Hepatic stellate cell (primary cell): Measurements from ENCODE around the gene ZDHHC22.
A peak's percentile ranks its signal among the peaks of the same experiment; 100 is the strongest.
"Not testable (repeated sequence)": the region's sequence is repeated elsewhere in the genome, so short reads cannot be mapped to it uniquely, and the experiment has no call there.

ENCODE experiments used
- DNase-seq: peaks from one replicate; pipeline ENCODE4 v3.0.0; 2011; ENCODE audit warnings: low spot score

Gene ZDHHC22, protein sequence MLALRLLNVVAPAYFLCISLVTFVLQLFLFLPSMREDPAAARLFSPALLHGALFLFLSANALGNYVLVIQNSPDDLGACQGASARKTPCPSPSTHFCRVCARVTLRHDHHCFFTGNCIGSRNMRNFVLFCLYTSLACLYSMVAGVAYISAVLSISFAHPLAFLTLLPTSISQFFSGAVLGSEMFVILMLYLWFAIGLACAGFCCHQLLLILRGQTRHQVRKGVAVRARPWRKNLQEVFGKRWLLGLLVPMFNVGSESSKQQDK

DNA sequence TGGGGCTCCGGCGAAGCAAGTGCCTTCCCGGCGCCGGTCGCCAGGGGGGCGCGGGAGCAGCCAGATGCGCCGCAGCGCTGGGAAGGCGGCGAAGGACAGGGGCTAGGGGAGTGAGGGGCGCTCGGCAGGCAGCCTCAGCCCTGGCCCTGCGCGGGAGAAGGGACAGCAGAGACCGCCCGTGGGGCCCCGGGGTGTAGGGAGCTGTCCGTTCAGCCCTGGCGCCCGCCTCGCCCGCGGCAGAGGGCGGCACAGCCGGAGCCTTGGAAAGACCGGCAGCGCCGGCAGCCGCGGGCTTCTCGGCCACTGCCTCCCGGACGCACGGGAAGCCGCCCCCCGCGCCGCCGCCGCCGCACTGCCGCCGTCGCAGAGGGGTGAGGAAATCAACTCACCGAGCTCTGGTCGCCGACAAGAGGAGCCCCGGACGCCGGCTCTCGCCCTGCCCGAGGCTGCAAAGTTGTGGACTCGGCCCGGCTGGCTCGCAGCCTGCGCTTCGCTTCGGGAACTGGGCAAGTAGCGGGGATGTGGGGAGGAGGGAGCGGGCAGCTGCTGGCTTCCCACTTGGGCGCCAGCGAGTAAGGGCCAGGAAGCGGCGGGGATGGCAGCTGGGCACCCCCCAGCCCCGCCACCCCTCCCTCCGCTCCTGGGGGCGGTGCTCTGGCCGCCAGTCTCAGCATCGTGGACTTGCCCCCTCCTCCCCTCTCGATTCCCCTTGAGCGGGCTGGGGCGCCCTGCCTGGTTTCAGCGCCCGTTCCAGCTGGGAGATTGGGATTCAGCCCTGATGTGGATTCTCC, at the start of gene ZDHHC22:
Gene ZDHHC22 (minus strand): TSS at position 578 of the 791 bp plus-strand sequence. CDS start 2,053 bp downstream, outside the sequence.
- peak; percentile 56 for DNase-seq

DNA sequence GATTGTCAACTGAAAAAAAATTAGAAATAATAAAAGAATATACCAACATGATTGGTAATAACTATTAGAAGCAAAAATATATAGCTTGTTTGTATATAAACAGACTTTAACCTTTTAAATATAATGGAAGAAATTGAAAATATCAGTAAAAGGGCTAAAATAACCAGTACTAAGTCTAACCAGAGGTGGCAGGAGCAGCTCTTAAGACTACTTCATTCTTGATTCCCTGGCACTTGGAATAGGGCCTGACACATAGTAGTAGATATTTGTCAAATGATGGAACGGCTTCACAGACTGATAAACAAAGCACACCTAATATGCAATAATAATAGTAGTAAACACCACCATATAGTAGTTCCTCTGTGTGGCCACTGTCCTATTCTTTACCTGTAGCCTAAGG, 49.4 kb upstream of the ZDHHC22 start:
- no peak for DNase-seq

DNA sequence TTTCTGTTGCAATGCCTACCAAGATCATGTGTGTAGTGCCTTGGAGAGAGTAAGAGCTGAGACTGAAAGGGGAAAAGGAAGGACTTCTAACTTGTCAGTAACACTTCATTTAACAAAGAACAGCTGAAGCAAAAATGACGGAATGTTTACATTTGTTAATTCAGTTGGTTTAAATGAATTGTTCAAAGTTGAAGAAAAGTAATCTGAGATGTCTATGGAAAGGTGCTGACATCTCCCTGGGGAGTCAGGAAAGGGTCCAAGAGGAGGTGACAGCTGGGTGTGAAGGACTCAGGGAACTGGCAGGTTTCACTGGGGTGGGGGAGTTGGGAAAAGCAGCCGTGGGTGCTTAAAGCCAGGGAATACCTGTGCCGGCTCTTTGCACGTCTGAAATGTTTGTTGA, 47.9 kb upstream of the ZDHHC22 start:
- no peak for DNase-seq

DNA sequence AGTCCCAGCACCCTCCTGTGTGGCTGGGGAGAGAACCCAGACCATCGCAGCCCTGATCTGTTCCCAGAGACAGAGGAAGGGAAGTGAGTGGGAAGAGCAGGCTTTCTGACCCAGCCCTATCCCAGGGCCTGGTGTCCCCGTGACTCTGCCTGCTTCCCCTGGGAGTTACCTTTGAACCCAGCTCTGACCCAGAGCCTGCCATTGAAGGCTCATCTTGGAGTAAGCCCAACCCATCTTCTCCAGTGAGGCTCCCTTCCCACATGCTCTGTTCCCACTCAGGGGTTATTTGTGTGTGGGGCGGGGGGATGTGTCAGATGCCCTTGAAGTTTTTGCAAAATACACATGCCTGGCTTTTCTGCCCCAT, 46.0 kb upstream of the ZDHHC22 start:
- no peak for DNase-seq

DNA sequence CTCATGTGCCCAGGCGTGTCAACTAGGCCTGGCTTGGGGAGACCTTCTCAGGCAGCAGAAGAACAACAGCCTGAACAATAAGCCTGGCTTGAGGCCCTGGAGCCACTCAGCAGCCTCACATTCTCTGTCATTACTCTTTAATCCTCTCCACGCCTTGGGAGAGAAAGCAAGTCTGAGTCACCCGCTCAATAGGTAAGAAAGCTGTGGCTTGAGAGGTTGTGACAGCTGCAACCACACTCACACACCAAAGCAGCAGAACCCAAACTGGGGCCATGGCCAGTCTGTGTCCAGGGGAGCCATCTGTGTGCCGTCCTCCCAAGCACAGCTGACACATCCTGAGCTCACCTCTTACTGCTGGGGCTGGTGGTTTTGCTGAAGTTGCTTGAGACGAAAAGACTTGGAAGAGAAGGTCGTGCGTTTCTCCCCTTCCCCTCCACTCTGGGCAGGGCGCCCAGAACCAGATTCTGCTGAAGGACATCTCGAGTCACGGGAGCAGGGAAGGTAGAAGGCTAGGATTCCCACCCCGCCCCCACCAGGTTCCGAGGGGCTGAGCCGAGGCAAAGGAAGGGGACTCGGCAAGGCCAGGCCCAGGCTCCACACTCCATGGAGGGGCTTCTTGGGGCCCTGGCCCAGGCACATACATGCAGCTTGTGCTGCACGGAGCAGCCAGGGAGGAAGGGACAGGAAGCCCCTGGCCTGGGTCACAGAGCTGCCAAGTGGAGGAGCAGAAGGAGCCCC, 45.5 kb upstream of the ZDHHC22 start:
- no peak for DNase-seq

DNA sequence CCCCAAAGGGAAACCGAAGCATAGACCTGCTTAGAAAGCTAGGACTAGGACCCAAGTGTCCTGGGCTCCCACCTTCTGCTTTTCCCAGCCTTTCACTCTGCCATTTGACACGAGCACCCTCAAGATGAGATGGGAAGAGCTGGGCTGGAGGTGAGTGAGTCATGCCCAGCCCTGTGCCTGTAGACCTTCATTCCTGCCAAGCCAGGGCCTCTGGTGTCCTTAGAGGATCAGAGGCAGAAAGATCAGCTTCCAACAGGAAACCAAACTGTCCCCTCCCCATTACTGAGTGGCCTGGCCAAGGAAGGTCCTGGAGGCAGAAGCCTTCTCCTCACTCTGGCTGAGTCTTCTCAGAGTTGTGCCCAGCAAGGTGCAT, 43.5 kb upstream of the ZDHHC22 start:
- no peak for DNase-seq

DNA sequence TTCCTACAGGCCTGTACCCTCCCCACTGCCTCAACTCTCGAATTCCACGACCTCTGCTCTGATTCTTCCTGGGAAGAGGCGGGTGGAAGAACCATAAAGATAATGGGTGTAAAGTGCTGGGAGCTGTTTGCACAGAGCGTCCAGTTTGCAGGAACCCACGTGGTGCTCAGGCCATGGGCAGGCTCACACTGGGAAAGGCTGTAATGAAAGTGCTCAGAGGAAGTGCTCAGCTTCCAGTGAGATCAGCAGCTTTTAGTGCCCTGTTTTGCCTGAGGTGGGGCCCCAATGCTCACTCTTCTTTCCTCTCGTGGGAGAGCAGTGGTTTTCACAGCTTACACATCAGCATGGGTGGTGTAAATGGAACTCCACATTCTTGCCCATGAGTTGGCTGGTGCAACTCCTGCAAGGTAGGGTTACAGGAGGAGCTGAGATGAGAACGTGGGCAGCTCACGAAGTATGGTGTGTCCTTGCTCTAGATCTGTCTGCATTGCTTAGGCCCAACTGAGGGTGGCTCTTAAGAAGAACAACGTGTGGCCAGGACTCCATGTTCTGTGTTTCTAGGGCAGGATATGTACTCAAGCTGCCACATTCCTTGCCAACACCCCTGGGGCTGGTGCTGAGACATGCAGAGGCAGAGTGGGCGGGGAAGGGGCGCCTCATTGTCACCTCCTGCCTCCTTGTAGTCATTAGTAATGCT, 43.0 kb upstream of the ZDHHC22 start:
- no peak for DNase-seq

DNA sequence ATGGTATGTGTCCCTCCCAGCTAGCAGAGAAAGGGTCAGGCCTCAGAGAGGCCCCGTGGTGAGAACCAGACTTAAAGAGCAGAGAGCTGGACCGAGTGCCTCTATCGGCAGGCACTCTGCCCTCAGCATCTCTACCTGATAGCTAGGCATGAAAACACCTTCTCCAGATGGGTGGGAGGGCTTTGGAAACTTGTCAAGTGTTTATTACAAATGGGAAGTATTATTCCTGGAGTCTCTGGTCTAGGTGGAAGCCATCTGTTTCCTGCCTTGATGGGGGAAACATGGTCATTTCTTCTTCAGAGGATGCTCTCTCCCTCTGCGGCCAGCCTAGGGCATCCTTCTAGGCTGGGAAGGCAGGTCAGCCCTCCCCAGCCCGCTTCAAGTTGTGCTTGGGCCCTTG, 42.3 kb upstream of the ZDHHC22 start:
- DNase-seq, result no peak

DNA sequence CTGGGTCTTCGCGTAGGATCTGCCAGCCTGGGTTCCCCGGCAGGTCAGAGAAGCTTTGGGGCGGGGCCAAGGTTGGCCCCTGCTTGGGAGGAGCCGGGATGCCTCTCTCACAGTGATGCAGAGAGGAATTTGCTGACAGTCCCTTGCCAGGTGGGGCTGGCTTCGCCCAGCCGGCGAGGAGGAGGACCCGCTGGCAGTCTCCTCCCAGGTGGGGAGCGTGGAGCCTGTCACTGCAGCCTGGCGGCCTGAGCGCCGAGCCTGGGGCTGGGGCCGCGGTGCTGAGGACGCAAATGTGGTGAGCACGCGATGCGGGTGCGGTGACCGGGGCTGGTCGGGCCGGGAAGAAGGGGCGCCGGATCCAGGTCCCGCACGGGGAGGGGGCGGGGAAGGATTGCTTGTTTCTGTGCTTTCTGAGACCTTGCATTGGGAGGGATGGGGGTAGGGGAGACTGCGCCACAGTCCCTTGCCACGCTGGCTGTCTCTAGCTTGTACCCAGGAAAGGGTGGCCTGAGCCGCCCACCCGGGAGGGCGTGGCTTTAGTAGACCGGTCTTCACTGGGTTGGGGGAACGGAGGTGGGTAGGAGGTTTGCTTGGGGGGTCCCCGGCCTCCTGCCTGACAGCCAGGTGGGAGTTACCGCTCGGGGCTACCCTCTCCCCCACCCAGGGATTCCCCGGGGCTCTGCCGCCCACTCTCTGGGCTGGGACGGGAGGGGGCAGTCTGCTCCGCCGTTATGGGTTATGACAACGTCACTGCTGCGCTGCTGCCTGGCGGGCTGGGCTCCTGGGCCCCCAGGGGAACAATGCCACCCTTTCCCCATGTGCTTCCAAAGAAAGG, 40.2 kb upstream of the ZDHHC22 start, which contains the start of gene TMEM63C:
Gene TMEM63C (plus strand): TSS at position 196 of the 835 bp plus-strand sequence. CDS start 37,016 bp downstream, outside the sequence.
- no peak for DNase-seq

DNA sequence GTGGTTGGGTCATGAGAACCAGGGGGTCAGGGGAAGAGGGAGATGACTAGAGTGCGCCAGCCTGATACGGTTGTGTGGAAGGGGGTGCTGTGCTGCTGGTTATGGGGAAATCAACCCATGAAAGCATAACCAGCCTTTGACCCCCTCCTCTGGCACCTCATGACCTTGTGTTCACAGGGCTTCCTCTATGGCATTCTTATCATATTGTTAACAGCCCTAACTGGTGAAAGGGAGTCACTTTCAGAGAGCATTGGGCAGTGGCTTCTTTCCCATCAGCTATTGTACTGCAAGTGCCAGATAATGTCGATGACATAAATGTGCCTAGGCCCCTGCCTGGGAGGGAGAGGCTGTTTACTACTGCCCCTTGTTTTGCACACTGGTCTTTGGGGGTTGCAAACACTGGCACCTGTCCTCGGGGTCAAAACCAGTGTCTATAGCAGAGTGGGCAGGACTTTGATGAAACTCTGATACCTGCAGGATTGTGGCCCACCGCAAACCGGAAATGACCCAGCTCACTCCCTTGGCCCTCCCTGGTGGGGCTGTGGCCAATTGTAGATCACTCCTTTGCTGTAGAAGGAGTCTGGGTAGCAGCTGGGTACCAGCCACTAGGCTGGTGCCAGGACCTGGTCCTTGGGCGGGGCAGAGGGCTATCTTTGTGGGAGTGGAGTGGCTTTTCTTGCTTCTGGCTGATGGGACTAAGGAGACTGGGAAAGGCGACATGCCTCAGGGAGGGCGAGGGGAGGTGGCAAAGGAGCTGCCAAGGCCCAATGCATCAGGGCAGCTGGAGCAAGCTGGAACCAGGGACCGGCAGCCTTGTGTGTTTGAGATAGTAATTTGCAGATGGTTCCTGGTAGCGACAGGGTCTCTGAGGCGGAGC, 39.4 kb upstream of the ZDHHC22 start:
- no peak for DNase-seq

DNA sequence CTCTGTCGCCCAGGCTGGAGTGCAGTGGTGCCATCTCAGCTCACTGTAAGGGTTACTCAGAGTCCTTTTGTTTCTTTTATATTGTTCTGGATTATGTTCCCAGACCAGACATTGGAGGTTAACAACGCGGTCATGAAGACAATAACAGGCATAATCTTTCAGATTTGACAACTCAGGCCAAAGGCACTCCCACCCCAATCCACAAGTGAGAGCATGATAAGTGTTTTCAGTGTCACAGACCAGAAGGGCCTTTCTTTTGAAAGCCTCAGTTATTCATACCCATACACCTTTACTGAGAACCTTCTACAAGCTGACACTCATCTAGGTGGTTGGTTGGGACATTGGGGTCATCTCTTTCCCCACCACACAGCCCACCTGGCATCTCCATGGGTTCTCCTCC, 37.1 kb upstream of the ZDHHC22 start:
- no peak for DNase-seq

DNA sequence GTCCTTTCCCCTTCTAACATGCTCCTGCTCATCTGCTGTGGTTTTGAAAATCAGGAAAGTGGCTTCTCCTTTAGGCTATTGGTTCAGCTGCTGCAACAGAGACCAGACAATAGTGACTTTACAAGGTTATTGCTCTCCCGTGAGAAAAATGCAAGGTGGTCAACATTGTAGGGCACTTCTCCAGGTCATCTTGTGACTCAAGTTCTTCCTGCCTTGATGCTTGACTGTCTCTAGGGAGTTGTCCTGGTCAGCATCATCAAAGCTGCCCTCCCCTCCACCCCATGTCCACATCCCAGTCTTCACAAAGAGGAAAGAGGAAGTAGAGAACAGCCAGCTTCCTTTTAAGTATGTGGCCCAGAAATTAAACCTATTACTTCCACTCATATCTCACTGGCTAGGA, 36.1 kb upstream of the ZDHHC22 start:
- DNase-seq, result no peak

DNA sequence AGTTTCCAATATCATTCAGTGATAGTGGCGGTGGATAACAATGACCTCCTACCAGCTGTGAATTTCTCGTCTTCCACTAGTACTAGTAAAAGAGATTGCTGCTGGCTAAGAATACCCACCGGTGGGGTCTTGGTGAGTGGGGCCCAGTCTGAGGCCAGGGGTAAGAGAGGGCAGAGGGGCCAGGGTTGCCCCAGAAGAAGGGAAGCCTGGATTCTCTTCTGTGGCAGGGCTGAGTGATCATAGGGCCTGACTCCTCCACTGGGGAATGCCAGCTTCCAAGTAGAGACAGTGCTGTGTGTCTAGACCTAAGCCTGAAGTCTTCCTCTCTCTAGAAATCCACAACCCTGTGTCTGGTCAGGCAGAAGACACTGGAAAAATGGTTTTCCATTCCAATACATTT, 34.3 kb upstream of the ZDHHC22 start:
- DNase-seq, result no peak

DNA sequence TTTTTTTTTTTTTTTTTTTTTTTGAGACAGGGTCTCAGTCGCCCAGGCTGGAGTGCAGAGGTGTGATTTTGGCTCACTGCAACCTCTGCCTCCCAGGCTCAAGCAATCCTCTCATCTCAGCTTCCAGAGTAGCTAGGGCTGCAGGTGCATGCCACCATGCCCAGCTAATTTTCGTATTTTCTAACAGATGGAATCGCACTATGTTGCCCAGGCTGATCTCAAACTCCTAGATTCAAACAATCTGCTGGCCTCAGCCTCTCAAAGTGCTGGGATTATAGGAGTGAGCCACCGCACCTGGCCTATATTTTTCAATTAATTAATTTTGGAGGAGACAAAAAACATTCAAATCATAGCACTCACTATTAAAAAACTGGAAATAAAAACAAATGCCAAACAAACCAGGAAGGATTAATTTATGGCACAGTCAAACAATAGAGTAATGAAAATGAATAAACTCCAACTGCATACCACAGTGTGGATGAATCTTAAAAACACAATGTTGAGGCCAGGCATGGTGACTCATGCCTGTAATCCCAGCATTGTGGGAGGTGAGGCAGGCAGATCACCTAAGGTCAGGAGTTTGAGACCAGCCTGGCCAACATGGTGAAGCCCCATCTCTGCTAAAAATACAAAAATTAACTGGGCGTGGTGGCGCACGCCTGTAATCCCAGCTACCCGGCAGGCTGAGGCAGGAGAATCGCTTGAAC, 32.5 kb upstream of the ZDHHC22 start:
- not testable (repeated sequence) for DNase-seq

DNA sequence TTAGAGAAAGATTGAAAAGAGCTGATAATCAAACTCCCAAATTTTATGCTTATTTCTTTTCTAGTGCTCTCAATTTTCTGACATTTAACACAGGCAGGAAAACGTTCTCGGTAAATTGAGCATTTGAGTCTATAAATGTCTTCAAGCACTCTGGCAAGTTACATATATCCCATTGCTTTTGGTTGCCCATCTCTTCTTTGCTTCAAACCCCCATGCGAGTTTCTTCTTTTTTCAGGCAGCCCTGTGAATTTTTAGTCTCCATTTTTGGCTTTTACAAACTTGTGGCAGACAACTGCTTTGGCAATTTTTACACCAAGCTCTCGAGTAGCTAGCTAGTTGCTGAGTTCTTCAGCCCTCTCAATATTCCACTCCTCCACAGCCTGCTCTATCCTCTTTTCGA, 31.3 kb upstream of the ZDHHC22 start:
- no peak for DNase-seq

DNA sequence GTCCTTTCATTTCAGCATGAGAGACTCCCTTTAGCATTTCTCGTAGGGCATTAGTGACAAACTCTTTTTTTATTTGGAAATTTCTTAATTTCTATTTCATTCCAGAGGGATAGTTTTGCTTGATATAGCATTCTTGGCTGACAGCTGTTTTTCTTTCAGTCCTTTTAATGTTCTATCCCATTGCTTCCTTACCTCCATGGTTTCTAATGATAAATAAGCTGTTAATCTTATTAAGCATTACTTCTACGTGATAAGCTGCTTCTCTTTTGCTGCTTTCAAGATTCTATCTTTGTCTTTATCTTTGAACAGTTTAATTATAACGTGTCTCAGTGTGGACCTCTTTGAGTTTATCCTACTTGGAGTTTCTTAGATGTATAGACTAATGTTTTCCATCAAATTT, 28.5 kb upstream of the ZDHHC22 start:
- DNase-seq, result no peak

DNA sequence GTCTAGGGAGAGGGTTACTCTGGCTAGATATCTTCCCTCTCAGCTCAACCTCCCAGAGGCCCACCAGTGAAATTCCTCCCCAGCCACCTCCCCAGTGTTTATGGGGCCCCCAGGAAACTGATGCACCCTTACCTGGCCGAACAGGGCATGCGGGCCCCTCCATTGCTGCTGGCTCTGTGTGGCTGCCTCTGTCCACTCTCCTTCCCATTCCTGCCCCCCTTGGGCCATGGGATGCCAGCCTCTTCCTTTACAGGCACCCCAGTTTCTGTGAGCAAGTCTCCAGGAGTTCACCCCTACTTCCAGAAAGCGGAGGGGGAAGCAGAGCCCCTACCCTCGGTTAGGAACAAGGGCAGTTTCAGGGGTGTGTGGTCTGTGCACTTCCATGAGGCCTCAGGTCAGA, 19.4 kb upstream of the ZDHHC22 start:
- DNase-seq, result no peak

DNA sequence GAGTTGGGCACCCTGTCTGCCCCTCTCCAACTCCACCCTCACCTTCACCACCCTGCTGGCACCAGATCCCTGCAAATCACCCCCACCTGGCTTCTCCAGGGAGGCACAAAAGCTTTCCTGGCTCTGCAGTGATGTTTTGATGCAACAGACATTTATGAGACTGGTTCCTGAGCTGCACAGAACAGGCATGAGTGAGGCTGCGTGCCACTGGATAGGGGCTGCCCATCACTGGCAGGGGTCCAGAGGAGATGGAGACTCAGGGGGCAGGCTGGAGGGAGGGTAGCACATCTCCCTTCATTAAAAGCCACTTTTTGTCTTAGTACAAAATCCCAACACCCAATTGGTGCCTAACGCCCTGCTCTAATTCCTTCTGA, 17.3 kb upstream of the ZDHHC22 start:
- no peak for DNase-seq

DNA sequence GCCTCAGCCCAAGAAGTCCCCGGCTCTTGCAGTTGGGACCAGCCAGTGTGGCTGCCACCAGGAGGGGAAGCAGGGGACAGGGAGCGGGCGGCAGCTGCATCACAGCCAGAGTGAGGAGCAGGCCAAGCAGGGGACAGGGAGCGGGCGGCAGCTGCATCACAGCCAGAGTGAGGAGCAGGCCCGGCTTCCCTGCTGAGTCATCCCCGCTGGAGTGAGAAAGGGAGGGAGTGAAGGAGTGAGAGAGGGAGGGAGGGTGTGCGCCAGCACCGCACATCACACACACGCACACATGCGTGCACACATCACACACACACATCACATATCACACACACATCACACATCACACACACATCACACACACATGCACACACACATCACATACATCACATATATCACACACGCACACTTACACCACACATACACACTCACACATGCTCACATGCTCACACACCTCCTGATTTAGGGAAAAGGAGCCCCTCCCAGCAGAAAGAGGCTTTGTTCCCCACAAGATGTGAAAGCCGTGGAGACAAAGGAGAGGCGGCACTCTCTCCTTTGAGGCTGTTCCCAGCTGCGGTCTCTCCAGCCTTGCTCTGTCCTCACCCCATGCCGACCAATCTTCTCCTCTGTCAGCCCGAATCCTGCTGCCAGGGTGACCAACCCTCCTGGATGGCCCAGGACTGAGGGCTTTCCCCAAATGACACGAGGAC, 16.7 kb upstream of the ZDHHC22 start:
- DNase-seq, result peak; percentile 74
